Testis (tissue), 3 donors: ENCODE results near the gene ACP6. TPM values are rescaled to one million over a fixed set of nuclear protein-coding genes. Genes with fewer than 3 reads are reported as not detected.
"Not testable (repeated sequence)": the region's sequence is repeated elsewhere in the genome, so short reads cannot be mapped to it uniquely, and the experiment has no call there.

Experiments
- DNase-seq: peaks from one replicate; pipeline ENCODE4 v3.0.0-alpha.2; 2019
- H3K27ac ChIP-seq, 2 donors: fragments of 200-600 bp; sonication (generic); one replicate each; pipeline ENCODE4 v1.5.1; 2019
- H3K27me3 ChIP-seq: fragments of 200-600 bp; sonication (generic); one replicate; pipeline ENCODE4 v1.5.1; 2019
- H3K36me3 ChIP-seq: fragments of 200-600 bp; sonication (generic); one replicate; pipeline ENCODE4 v1.5.1; 2017; ENCODE audit warnings: low read depth; ENCODE audit errors: missing control alignments
- H3K4me1 ChIP-seq: fragments of 200-600 bp; sonication (generic); one replicate; pipeline ENCODE4 v1.5.1; 2019
- H3K4me3 ChIP-seq, 2 donors: fragments of 200-600 bp; sonication (generic); one replicate each; pipeline ENCODE4 v1.5.1; 2017 to 2019
- H3K9me3 ChIP-seq: fragments of 200-600 bp; sonication (generic); one replicate; pipeline ENCODE4 v1.5.1; 2017
- CTCF ChIP-seq, 3 experiments: fragments of 450-650 bp in 2 of 3; fragments of 200-600 bp in 1 of 3; sonication (generic) in 1 of 3; IDR thresholded peaks; one replicate each; pipeline ENCODE4 v1.5.1; 2016 to 2019; ENCODE audit warnings: antibody characterized with exemption in 3 of 3, mild to moderate bottlenecking in 2 of 3, moderate library complexity in 1 of 3
- POLR2A ChIP-seq: fragments of 450-650 bp; IDR thresholded peaks from one replicate; pipeline ENCODE4 v1.6.1; 2017; ENCODE audit warnings: antibody characterized with exemption, mild to moderate bottlenecking, moderate library complexity
- WGBS, 2 donors: methylation state at CpG; one replicate each; pipeline ENCODE4 v1.1.5; 2018; 5-methylcytosine and 5-hydroxymethylcytosine counted together
- intact Hi-C: fragments of 100-400 bp; cut with DNase I; formaldehyde crosslinking; loops from one replicate; pipeline ENCODE4 v1.15.1; 2023; ENCODE audit warnings: low total_unique reads
- polyA plus RNA-seq: library from polyadenylated mRNA; stranded (reverse); fragments of 350-450 nt; fragmentation: Illumina TruSeq; extraction: RNeasy Lipid Tissue Mini Kit (QIAGEN cat#74804); gene quantifications from one replicate; pipeline ENCODE4 v1.2.3, GENCODE V29; 2014; ENCODE audit warnings: low read depth, low replicate concordance; ENCODE audit not compliant: insufficient read depth
- total RNA-seq, 2 donors: library from RNA; depleted of rRNA; stranded (reverse); fragments of >200 nt; gene quantifications; one replicate each; pipeline ENCODE4 v1.2.3, GENCODE V29; 2016

The ACP6 gene
- total and polyA plus RNA-seq, 3 donors from 2014 or later = 12.0 to 25.4 (median 21.6) TPM

- H3K9me3 ChIP-seq = no peaks in the 10 kb centered on the region
- no peaks in the 10 kb centered on the region for H3K4me1 ChIP-seq
- DNase-seq = no peak
- no peaks in the 10 kb centered on the region for H3K27me3 ChIP-seq
- H3K4me3 ChIP-seq = no peak overlapping the region
- H3K36me3 ChIP-seq = no peaks in the 10 kb centered on the region
- no peak overlapping the region for H3K27ac ChIP-seq
- WGBS, 2 donors = 85 to 87% methylated on average over 6 to 7 of the region's 7 CpGs
- intact Hi-C loops = no loop called here
- TF ChIP-seq POLR2A (no peak), CTCF (IDR thresholded peaks at IDR 0.05) (no peak)
Observed at GRCh38 chr1:147619741-147620140, 50.6 kb downstream of the ACP6 start.

- Histone ChIP-seq H3K4me1 (no peaks in the 10 kb centered on the region), H3K4me3 (no peak overlapping the region), H3K27me3 (no peaks in the 10 kb centered on the region), H3K36me3 (no peaks in the 10 kb centered on the region), H3K9me3 (no peaks in the 10 kb centered on the region), H3K27ac (no peak overlapping the region)
- WGBS, 2 donors = 79 to 84% methylated on average over 8 of the region's 8 CpGs
- no peak for DNase-seq
- TF ChIP-seq CTCF (IDR thresholded peaks at IDR 0.05) (no peak), POLR2A (no peak)
- intact Hi-C loops = no loop called here
Observed at GRCh38 chr1:147618771-147619170, 51.6 kb downstream of the ACP6 start.

DNA sequence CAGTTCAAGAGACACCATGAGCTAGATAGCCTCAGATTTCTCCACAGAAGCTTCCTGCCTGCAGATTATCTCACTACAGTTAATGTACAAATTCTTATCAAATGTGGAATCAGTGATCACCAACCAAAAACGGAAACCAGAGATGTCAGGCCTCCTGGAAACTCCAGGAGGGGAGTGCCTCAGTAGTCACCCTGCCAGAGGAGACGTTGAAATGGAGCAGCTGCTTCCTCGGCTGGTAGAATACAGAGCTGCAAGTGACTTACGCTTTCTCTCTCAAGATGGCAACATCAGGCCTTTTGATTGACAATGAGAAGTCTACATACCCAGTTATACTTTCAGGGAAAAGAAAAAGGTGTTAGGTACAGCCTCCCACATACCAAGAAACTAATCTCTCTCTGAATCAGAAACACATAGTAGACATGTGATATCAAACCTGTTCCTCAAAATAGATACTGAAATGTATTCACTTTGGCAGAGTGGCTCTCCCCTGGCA lies 52.2 kb downstream of the ACP6 start:
- H3K36me3 ChIP-seq = no peaks in the 10 kb centered on the region
- WGBS, 2 donors = 72% methylated on average over 4 of the region's 4 CpGs
- no peak overlapping the region for H3K27ac ChIP-seq
- no peak overlapping the region for H3K4me3 ChIP-seq
- H3K4me1 ChIP-seq = no peaks in the 10 kb centered on the region
- no peak for DNase-seq
- TF ChIP-seq POLR2A (no peak), CTCF (IDR thresholded peaks at IDR 0.05) (no peak)
- no peaks in the 10 kb centered on the region for H3K27me3 ChIP-seq
- intact Hi-C loops = no loop called here
- H3K9me3 ChIP-seq = no peaks in the 10 kb centered on the region

DNA sequence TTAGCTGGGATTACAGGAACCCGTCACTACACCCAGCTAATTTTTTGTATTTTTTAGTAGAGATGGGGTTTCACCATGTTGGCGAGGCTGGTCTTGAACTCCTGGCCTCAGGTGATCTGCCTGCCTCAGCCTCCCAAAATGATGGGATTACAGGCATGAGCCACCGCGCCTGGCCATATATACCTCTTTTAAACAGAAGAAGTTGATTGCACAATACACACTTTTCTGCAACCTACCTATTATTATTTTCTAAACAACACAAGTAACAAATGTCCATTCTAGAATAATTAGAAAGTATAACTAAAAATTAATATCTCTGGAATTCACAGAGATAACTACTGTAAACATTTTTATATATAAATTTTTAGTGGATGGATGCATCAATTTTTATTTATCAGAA lies 55.4 kb downstream of the ACP6 start:
- WGBS, 2 donors = 88 to 98% methylated on average over 4 of the region's 4 CpGs
- H3K27ac ChIP-seq, H3K4me3 ChIP-seq, H3K4me1 ChIP-seq, H3K27me3 ChIP-seq, H3K36me3 ChIP-seq, intact Hi-C loops, DNase-seq, H3K9me3 ChIP-seq: not testable (repeated sequence)

- Histone ChIP-seq H3K9me3 (no peaks in the 10 kb centered on the region), H3K27me3 (no peaks in the 10 kb centered on the region), H3K4me1 (no peaks in the 10 kb centered on the region), H3K4me3 (no peak overlapping the region), H3K36me3 (no peaks in the 10 kb centered on the region), H3K27ac (no peak overlapping the region)
- TF ChIP-seq POLR2A (no peak), CTCF (IDR thresholded peaks at IDR 0.05) (no peak)
- intact Hi-C loops = no loop called here
- no peak for DNase-seq
Observed at GRCh38 chr1:147613506-147613905, 56.8 kb downstream of the ACP6 start.
